ENCODE measurements around the gene HMGA1.

- TF ChIP-seq CTCF (IDR thresholded peaks at IDR 0.05) (no peak), POLR2AphosphoS5 (IDR thresholded peaks at IDR 0.05) (no peak), POLR2A (IDR thresholded peaks at IDR 0.05) (no peak), EP300 (IDR thresholded peaks at IDR 0.05; ENCODE audit: low read depth) (no peak)
Measured at GRCh38 chr6:34238585-34239499, 2.2 kb downstream of the HMGA1 start.
